Dermis microvascular lymphatic vessel endothelial cell (primary cell): ENCODE results near the gene MCFD2. TPM values are rescaled to one million over a fixed set of nuclear protein-coding genes. Genes with fewer than 3 reads are reported as not detected.

ENCODE experiments used
- DNase-seq, 2 donors: peaks; one replicate each; pipeline versions ENCODE4 v3.0.0 to v3.0.0-alpha.2; 2010; ENCODE audit warnings: low read depth in 2 of 2
- total RNA-seq: library from RNA; depleted of rRNA; stranded (reverse); fragments of >200 nt; gene quantifications from 2 replicates; pipeline ENCODE4 v1.2.1, GENCODE V29; 2014

MCFD2 gene
- 182 and 227 TPM in 2 replicates for total RNA-seq

DNA sequence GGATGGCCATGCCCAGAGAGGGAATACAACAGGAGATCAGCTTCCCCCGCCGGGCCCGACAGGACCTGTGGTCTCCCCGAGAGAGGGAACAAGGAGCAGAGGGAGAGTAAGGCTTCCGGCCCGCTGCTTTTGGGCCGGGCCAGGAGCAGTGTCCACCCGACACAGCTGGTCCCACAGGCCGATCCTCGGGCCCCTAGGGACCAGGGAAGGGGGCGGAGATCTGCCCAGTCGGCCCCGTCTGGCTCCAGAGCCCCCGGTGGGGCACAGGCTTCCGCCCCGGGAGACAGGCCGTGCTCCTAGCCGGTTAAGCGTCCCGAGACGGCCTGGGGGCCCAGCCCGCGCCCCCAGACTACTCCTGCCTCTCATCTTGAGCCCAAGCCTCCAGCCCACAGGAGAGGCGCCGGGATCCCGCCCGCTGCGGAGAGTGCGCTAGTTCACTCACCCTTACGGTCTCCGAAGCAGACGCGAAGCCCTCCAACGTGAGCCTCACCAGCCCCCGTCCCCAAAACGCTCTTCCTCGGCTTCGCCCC is at the start of gene MCFD2:
Gene MCFD2, minus strand, starts transcription at position 526 of the 530 bp plus-strand sequence. CDS start 6,635 bp downstream, outside the sequence.
- DNase-seq, result no peak

DNA sequence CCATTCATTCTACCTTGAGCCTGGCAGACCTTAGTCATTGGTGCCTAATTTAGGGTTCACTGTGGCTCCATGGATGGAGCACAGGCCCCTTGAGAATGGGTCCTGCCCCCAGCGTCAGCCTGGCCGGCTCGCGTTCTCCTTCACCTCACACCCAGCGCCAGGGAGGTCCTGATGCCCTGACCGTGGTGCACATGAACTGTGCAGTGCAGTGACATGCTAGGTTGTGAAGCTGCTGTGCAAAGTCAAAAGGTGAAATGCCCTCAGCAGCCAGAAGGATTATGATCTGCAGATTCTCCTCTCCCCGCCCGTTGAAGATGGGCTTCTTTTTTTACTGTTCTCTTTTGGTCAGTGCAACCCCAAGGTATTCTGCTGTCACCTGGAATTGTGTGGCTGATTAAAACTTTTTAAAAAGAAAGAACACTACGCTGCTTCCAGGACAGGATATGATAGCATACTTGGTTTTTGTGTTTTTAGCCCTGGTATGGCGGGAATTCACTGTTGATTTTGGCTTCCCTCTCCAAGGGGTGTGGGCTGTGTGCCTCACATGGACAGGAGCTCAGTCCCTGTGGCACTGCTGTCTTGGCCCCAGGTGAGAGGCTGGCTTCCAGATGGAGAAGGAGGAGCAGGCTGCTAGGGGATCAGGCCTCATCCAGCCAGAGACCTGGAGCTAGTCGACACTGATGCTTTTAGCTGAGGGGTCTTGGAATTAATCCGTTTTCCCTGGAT is 49.4 kb upstream of the MCFD2 start:
- peak; percentile 54 to 58 for DNase-seq

GRCh38 chr2:46963941-46964673 is 48.5 kb upstream of the MCFD2 start:
- no peak for DNase-seq

DNA sequence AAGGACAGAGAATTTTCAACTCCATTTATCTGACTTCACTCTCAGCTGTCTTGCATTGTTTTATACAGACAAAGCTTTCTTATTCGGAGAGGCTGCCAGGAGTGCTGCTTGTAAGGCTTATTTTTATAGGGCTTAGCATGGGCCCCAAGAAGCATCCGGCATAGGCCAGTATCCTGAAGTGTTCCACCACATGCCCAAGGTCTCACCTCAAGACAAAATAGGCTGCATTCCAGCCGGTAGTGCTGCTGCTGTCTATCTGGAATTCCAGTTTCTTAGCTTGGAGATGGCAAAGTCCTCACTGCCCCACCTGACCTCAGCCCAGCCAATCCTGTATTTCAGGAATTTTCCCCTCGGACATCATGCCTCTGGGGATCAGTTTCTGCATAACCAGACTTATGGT is 47.6 kb upstream of the MCFD2 start:
- DNase-seq, result no peak

DNA sequence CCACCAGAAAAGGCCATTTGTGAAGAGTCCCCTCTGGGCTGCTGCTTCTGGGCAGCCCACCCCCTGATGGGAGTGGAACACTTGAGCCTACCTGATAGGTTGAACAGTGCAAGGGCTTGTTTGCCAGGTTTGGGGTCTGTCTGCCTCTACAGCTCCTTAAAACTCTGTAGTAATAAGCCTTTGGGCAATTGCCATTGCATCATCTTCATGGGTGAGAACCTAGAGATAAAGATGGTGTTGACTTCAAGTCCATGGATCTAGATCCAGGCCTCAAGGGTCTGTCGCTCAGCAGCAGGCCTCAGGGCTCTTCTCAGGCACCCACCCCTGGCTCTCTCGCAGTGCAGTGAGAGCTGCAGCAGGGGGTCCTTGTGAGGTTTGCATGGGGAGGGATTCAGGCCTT is 47.1 kb upstream of the MCFD2 start:
- DNase-seq, result no peak

DNA sequence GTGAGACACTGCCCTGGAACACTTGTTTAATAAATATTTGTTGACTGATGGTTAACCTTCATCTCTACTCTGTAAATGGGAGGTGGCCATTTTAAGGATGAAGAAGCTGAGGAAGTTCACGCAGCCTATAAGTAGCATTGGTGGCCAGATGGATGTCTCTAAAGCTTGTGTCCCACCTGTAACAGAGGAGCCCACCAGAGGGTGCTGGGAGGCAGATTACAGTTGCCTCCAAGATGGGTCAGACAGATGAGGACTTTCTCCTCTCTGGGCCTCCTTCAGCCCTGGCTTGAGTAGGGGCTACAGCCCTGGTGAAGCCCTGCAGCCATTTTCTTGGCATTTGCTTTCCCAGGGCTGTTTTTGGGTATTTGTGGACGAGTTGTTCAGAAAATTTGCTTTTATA is 45.0 kb upstream of the MCFD2 start:
- no peak for DNase-seq

DNA sequence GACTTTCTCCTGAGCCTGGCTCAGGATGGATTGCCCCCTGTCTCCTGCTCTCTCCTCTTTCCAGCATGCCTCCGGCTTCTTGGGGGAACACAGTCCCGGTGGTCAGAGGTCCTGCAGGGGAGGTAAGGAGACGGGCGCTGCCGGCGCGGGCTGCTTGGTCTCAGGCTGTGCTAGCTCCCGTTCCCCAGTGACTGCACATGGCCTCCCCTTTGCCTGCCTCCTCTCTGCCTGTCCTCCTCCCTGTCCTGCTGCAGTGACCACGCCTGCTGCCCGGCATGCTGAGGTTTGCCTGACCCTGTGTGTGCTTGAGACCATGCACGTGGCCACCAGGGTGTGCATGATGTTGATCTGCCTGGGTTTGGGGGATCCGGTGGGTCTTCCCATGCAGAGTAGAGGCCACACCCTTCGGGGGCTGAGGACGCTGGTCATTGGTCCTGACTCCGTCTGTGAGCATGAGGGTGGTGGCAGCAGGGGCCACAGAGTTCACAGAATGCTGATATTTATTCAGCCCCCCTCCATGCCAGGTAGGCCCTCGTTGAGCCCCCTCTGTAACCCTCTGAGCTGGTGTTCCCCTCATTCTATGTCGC is 42.9 kb upstream of the MCFD2 start:
- DNase-seq, result no peak

DNA sequence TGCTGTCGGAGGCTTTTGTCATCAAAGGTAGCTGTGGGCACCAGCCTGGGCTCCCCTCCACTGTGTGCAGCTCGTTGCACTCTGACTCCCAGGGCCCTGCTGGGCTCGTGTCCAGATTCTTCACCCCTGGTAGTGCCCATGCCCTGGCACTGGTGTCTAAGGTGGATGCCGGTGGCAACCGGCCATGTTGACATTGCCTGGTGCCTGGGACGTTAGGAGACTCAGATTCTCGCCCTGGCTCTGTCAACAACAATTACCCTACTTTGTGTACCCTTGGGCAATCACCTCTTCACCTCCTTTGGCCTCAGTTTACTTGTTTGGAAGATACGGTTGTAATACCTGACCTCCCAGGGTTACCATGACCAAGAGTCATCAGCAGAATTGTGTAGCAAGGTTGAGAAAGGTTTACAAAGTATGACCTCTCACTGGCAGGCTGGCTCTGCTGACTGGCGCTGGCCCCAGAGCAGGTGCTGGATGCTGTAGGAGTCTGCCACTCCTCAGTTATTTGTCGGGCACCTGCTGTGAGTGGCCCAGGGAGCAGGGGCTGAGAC is 41.5 kb upstream of the MCFD2 start:
- no peak for DNase-seq

GRCh38 chr2:46955764-46956163 is 40.2 kb upstream of the MCFD2 start:
- DNase-seq, result no peak

DNA sequence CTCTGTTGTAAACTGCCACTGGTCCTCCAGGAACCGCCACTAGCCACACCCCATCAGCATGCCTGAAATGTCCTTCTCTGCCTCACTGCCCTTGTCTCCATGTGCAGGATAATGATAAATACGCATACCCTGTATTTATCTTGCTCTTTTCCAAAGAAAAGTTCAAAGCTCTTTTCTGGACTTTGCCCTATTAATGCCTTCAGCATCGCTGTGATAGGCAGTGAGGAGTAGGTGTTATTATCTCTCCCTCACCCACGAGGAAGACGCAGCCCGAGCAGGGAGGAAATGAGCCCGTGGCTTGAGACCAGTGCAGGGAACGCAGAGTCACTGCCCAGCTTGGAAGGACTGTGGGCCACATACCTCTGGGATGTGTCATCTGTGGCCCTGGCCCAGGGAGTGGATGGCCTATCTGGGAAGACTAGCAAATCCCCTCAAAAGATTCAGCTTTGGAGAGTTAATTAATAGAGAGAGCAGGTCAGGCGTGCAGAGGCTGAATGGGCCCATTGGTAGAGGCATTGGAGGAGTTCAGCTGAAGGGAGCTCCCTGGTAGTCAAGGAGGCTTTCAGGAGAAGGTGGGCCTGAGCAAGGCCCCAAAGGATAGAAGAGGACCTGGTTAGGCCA is 39.5 kb upstream of the MCFD2 start:
- peak in 1 of 2 donors; percentile 81 for DNase-seq

GRCh38 chr2:46952171-46952570 is 36.6 kb upstream of the MCFD2 start:
- DNase-seq, result no peak

- no peak for DNase-seq
Measured at GRCh38 chr2:46951290-46952064, 35.9 kb upstream of the MCFD2 start.

GRCh38 chr2:46950314-46950713 is 34.7 kb upstream of the MCFD2 start:
- no peak for DNase-seq

DNA sequence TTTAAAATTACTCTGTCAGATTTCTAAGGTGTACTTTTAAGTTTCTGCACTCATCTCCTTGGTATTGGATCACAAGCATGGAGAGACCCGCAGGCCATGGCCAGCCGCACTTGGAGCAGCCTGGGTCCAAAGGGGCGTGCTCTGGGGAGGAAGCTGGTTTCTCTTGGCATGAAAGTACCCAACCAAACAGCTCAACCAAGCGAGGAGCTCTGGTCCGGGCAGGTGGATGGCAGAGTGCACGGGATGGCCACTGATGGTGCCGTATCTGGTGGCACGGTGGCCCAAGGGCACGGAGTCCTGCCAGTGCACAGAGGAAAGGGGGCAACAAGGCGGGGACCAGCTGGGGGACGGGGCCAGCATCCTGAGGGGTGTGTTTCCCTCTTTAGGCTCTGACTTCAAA is 32.2 kb upstream of the MCFD2 start:
- DNase-seq, result no peak

DNA sequence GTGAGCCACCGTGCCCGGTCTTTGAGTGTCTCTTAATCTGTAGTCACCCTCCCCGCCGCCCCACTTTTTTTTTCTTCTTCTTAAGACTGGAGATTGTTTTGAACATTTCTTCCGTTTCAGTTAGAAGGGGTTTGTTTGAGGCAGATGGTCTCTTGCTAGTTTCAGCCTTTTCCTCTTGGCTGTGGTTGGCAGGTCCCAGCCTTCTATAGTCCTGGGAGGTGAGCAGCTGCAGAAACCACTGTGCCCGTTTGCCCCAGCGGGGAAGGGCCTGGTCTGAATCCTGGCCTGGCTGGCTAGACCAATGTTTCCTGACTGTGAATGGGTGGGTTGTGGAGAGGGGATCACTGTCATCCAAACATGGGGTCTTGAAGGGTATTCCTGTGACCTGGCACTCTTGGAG is 30.1 kb upstream of the MCFD2 start:
- no peak for DNase-seq

DNA sequence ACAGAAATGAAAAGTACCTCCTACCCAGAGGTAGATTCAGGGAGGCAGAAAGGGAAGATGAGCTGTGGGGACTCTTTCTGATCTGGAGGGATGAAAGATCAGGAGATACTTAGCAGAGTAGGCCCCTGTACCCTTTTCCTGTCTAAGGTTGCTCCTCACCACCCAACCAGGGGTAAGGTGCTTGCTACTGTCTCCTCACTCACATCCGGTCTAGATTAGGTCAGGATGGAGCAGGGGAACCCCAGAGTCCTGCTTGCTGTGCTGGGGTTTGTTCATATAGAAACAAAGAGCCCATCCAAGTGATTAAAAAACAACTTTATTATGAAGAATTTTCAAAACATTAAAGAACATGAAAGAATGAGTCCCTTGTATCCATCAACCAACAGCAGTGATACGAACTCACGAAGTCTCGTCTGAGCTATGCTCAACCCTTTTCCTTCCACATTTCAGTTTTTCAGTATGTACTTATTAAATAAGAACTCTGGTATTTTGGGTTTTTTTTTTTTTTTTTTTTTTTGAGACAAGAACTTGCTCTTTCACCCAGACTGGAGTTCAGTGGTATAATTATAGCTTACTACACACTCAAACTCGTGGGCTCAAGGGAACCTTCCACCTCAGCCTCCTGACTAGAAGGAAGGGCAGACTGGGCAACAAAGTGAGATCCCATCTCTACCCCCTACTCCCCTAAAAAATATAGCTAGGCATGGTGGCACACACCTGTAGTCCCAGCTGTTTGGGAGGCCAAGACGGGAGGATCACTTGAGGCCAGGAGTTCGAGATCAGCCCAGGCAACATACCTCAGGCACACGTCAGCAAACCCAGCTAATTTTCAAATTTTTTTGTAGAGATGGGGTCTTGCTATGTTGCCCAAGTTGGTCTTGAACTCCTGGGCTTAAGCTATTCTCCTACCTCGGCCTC is 28.5 kb upstream of the MCFD2 start:
- DNase-seq, result no peak

DNA sequence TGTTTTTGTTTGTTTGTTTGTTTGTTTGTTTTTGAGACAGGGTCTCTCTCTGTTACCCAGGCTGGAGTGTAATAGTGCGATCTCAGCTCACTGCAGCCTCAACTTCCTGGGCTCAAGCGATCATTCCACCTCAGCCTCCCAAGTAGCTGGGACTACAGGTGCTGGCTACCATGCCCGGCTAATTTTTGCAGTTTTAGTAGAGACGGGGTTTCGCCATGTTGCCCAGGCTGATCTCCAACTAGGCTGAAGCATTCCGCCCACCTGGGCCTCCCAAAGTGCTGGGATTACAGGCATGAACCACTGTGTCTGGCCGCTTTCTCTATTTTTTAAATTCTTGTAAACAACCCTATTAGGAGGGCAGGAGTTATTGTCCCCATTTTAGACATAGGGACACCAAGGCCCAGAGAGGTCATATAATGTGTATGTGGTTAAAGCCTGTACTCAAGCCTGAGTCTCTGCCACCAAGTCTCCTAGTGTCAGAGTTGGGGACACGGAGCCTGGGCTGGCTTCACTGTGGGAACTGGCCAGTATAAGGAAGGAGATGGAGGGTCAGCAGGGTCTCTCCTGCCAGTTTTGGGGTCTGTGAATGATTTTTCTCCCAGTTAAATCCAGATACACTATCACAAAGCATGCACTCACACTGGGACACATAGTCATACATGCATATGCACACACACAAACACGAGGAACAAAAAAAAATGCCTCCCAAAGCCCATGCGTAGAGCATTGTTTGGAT is 27.5 kb upstream of the MCFD2 start:
- no peak for DNase-seq

GRCh38 chr2:46942143-46942526 is 26.5 kb upstream of the MCFD2 start:
- DNase-seq, result peak in 1 of 2 donors; percentile 40
